RWPE1 (cell line): ENCODE data around the gene DPP9.
A peak's percentile ranks its signal among the peaks of the same experiment; 100 is the strongest.
"Not testable (repeated sequence)": the region's sequence is repeated elsewhere in the genome, so short reads cannot be mapped to it uniquely, and the experiment has no call there.

Experiments used
- CTCF ChIA-PET: fragments of 350-600 bp; sonication (Branson Sonifier 250); formaldehyde crosslinking; extraction: SDS; loops from one replicate; lab custom pipeline; 2021; lab: Yijun Ruan, JAX
- POLR2A ChIA-PET: fragments of 400-600 bp; formaldehyde crosslinking; extraction: SDS; loops from one replicate; lab custom pipeline; 2020; ENCODE audit warnings: antibody characterized with exemption; ENCODE audit not compliant: low non-redundant PET; lab: Yijun Ruan, JAX
- DNase-seq: peaks from one replicate; pipeline ENCODE4 v3.0.0; 2012; ENCODE audit warnings: low spot score
- H3K27ac ChIP-seq: fragments of 450-650 bp; 2 replicates; pipeline ENCODE4 v1.5.1; 2017
- TF ChIP-seq, protein P1 (sequence below): fragments of 450-650 bp; conservative IDR thresholded peaks from 2 replicates; pipeline ENCODE4 v1.5.1; 2017; ENCODE audit warnings: low read depth, mild to moderate bottlenecking

DPP9 gene

DNA sequence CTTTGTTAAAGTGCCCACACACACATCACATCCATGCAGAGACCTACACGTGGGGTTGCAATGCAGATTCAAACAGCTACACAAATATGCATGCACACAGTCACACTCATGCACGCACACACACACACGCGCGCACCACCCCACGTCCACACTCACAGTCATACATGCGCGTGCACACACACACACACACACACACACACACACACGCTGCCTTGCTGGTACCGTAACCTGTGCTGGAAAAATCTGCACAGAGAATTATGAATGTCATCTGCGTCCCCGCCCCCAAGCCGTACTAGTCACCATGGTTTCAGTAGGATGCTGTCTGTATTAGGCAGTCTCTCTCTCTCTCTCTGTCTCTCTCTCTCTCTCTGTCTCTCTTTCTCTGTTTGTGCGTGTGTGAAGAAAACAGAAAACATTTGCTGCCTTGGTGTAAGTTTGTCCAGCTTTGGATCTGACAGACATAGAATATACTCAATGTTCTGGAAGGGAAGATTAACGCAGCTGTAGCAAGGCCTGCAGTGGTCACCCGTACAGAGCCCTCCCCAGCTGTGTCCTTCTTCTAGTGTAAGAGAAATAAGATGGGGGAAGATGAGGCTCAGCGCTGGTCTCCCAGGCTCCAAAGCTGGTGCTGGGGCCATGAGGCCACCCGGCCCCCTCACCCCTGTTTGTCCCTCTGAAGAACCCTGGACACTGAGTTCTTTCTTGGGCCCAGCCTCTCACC lies 26.4 kb upstream of the DPP9 start:
- ChIA-PET POLR2A (interaction anchor here (0.6 kb wide), 1 partner anchor 49 kb away, joined by 3 read pairs; no protein-coding TSS in a partner anchor), CTCF (no interaction called here)
- TF ChIP-seq, protein P1, sequence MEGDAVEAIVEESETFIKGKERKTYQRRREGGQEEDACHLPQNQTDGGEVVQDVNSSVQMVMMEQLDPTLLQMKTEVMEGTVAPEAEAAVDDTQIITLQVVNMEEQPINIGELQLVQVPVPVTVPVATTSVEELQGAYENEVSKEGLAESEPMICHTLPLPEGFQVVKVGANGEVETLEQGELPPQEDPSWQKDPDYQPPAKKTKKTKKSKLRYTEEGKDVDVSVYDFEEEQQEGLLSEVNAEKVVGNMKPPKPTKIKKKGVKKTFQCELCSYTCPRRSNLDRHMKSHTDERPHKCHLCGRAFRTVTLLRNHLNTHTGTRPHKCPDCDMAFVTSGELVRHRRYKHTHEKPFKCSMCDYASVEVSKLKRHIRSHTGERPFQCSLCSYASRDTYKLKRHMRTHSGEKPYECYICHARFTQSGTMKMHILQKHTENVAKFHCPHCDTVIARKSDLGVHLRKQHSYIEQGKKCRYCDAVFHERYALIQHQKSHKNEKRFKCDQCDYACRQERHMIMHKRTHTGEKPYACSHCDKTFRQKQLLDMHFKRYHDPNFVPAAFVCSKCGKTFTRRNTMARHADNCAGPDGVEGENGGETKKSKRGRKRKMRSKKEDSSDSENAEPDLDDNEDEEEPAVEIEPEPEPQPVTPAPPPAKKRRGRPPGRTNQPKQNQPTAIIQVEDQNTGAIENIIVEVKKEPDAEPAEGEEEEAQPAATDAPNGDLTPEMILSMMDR = no peak
- H3K27ac ChIP-seq = no peak overlapping the region
- DNase-seq = no peak

DNA sequence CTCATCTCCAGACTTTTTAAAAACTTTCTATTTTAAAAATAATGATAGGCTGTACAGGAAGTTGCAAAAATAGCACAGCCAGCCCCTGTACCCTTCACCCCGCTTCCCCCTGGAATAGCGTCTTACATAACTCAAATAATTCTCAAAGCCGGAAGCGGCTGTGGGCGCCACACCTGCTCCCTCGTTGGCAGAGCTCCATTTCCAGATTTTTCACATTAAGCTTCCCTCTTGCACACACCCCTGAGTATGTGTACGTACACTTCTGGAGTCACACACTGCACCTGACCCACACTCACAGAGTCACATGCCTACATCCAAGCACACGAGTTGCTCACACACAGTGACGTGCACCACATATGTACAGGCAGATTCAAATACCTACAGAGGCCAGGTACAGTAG lies 24.9 kb upstream of the DPP9 start:
- TF ChIP-seq, protein P1 = no peak

DNA sequence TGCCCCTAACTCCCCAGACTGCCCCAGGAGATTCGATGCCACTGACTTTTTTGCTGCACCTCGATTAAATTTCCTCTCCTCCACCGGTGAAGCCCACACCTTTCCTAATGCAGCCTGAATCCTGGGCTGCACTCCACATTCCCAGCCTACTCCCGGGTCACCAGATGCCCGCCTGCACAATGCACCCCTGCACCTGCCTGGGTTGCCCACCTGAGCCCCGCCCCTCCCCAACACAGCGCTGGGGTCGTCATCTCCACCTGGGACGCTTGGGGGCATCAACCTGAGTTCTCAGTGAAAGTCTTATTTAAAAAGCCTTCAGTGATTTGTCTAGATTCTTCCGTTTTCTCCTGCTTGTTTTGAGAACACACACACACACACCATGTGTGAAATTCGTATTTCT lies 24.5 kb upstream of the DPP9 start:
- CTCF ChIA-PET = interaction anchor here (0.6 kb wide), 1 partner anchor 426 kb away, joined by 3 read pairs; no protein-coding TSS in a partner anchor
- DNase-seq = no peak
- no peak overlapping the region for H3K27ac ChIP-seq
- POLR2A ChIA-PET = no interaction called here
- TF ChIP-seq, protein P1 = no peak

More for the DNA sequence above, 24.9 kb upstream of the DPP9 start:
- POLR2A ChIA-PET = no interaction called here
- H3K27ac ChIP-seq = no peak overlapping the region
- CTCF ChIA-PET = no interaction called here
- no peak for DNase-seq

DNA sequence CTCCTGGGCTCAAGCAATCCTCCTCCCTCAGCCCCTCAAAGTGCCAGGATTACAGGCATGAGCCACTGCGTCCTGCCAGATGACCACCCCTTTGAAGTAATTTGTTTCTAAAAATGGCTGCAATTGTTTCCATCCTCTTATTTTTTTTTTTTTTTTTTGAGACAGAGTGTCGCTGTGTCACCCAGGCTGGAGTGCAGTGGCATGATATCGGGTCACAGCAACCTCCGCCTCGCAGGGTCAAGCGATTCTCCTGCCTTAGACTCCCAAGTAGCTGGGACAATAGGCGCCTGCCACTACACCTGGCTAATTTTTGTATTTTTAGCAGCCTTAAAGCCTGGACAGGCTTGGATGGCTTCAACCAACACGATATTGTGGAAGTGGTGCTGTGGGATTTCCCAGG lies 22.3 kb upstream of the DPP9 start:
- no peak overlapping the region for H3K27ac ChIP-seq
- TF ChIP-seq, protein P1 = no peak
- POLR2A ChIA-PET = no interaction called here
- CTCF ChIA-PET = interaction anchor here (0.7 kb wide), 1 partner anchor 955 kb away, joined by 7 read pairs; no protein-coding TSS in a partner anchor
- no peak for DNase-seq

DNA sequence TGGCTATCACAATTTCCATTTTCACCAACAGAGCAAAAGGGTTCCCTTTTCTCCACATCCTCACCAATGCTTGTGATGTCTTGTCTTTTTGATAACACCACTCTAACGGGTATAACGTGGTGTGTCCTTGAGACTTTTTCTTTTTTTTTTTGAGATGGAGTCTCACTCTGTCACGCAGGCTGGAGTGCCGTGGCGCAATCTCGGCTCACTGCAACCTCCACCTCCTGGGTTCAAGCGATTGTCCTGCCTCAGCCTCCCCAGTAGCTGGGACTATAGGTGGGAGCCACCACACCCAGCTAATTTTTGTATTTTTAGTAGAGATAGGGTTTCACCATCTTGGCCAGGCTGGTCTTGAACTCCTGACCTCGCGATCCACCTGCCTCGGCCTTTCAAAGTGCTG lies 21.5 kb upstream of the DPP9 start:
- POLR2A ChIA-PET = not testable (repeated sequence)

DNA sequence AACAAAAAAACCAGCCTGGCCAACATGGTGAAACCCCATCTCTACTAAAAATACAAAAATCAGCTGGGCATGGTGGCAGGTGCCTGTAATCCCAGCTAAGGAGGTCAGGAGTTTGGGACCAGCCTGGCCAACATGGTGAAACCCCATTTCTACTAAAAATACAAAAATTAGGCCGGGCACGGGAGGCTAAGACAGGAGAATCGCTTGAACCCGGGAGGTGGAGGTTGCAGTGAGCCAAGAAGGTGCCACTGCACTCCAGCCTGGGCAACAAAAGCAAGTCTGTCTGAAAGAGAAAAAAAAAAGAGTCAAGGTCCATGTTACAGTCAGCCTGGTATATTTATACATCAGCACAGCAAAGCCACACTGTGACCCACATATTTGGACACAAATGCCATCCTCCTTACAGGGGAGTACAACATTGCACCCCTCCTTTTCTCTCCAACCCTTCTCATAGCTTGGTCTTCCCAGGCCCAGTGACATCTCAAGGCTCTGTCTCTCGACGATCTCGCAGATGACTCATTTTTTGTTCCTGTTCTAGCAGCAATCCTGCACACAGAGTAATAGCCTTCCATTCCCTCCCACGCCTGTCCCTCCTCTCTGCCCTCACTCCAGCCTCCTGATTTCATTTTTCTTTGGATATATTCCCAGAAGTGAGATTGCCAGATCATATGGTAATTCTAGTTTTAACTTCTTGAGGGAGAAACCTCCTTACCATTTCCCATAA lies 21.0 kb upstream of the DPP9 start:
- peak; percentile 74 for DNase-seq
- peak overlapping the region; percentile 83 for H3K27ac ChIP-seq
- TF ChIP-seq, protein P1 = no peak
- ChIA-PET POLR2A (no interaction called here), CTCF (interaction anchor here (0.6 to 1.5 kb wide), 2 partner anchors 8 to 46 kb away, joined by 3 to 4 read pairs; no protein-coding TSS in a partner anchor)

More for the DNA sequence above, 21.5 kb upstream of the DPP9 start:
- CTCF ChIA-PET = interaction anchor here (0.7 to 1.5 kb wide), 2 partner anchors 46 to 955 kb away, joined by 4 to 7 read pairs; no protein-coding TSS in a partner anchor
- not testable (repeated sequence) for DNase-seq
- peak overlapping the region; percentile 83 for H3K27ac ChIP-seq
